Erythroblast (primary cell): Measurements from ENCODE around the gene KRTAP10-3.

Experiments
- GATA1 ChIP-seq: IDR thresholded peaks from 2 replicates; pipeline ENCODE4 v1.6.1; 2011; ENCODE audit warnings: low read depth, mild to moderate bottlenecking, control low read depth, low read length, moderate library complexity
- POLR2A ChIP-seq: IDR thresholded peaks from 2 replicates; pipeline ENCODE4 v1.6.1; 2011; ENCODE audit warnings: mild to moderate bottlenecking, low read length

GRCh38 chr21:44539046-44539445 is 19.5 kb downstream of the KRTAP10-3 start:
- TF ChIP-seq POLR2A (no peak), GATA1 (no peak)
